ENCODE measurements around the gene RHOJ. TPM values are rescaled to one million over a fixed set of nuclear protein-coding genes. Genes with fewer than 3 reads are reported as not detected.
"Not testable (repeated sequence)": the region's sequence is repeated elsewhere in the genome, so short reads cannot be mapped to it uniquely, and the experiment has no call there.

The RHOJ gene
- total and polyA plus RNA-seq, 12 donors, result 1.8 to 14.9 (median 5.6) TPM

- H3K4me1 ChIP-seq (replicated peaks in 1 of 2), result no peaks in the 10 kb centered on the region
- H3K27me3 ChIP-seq, result no peaks in the 10 kb centered on the region
- no peaks in the 10 kb centered on the region for H3K9me3 ChIP-seq (replicated peaks in 1 of 3)
- no peak for DNase-seq
- H3K4me3 ChIP-seq, result no peak overlapping the region
- no peak overlapping the region for H3K27ac ChIP-seq
- TF ChIP-seq CTCF (IDR thresholded peaks at IDR 0.05) (no peak), POLR2A (IDR thresholded peaks at IDR 0.05) (no peak)
- H3K36me3 ChIP-seq (replicated peaks in 1 of 2), result no peaks in the 10 kb centered on the region
- WGBS, 4 donors, result 59 to 78% (median 73%) methylated on average over 2 to 4 of the region's 4 CpGs
- intact Hi-C loops (cut with DNase I), result loop anchor here (5.0 to 10.0 kb wide), 2 partner anchors 101 to 1114 kb away; no protein-coding TSS in a partner anchor
Observed at GRCh38 chr14:63276016-63276415, 71.8 kb downstream of the RHOJ start.

- Histone ChIP-seq H3K4me1 (replicated peaks in 1 of 2) (no peaks in the 10 kb centered on the region), H3K27me3 (no peaks in the 10 kb centered on the region), H3K36me3 (replicated peaks in 1 of 2) (no peaks in the 10 kb centered on the region), H3K9me3 (replicated peaks in 1 of 3) (no peaks in the 10 kb centered on the region), H3K27ac (no peak overlapping the region), H3K4me3 (no peak overlapping the region)
- 41 to 49% (median 46%) methylated on average over 5 of the region's 5 CpGs for WGBS, 4 donors
- peak; percentile 54 to 92 (median 79) for TF ChIP-seq CTCF (IDR thresholded peaks at IDR 0.05)
- TF ChIP-seq POLR2A (IDR thresholded peaks at IDR 0.05), result no peak
- peak in 1 of 7 donors; percentile 4 for DNase-seq
- intact Hi-C loops (cut with DNase I), result loop anchor here (5.0 to 10.0 kb wide), 2 partner anchors 102 to 1114 kb away; no protein-coding TSS in a partner anchor
Observed at GRCh38 chr14:63276492-63277342, 72.5 kb downstream of the RHOJ start.

- WGBS, 4 donors, result 61 to 76% (median 65%) methylated on average over 2 of the region's 2 CpGs
- Histone ChIP-seq H3K36me3 (replicated peaks in 1 of 2) (no peaks in the 10 kb centered on the region), H3K27me3 (no peaks in the 10 kb centered on the region), H3K27ac (no peak overlapping the region), H3K4me1 (replicated peaks in 1 of 2) (no peaks in the 10 kb centered on the region), H3K9me3 (replicated peaks in 1 of 3) (no peaks in the 10 kb centered on the region), H3K4me3 (no peak overlapping the region)
- no peak for DNase-seq
- intact Hi-C loops (cut with DNase I), result loop anchor here (5.0 to 10.0 kb wide), 2 partner anchors 103 to 1115 kb away; no protein-coding TSS in a partner anchor
- TF ChIP-seq POLR2A (IDR thresholded peaks at IDR 0.05) (no peak), CTCF (IDR thresholded peaks at IDR 0.05) (no peak)
Observed at GRCh38 chr14:63277591-63278183, 73.4 kb downstream of the RHOJ start.

- not testable (repeated sequence) for H3K9me3 ChIP-seq (replicated peaks in 1 of 3); H3K27me3 ChIP-seq; H3K4me1 ChIP-seq (replicated peaks in 1 of 2); H3K4me3 ChIP-seq; H3K36me3 ChIP-seq (replicated peaks in 1 of 2); H3K27ac ChIP-seq; DNase-seq
- intact Hi-C loops (cut with DNase I), result loop anchor here (5.0 to 10.0 kb wide), 3 partner anchors 105 to 1118 kb away; no protein-coding TSS in a partner anchor
- WGBS, 4 donors, result 81 to 88% (median 85%) methylated on average over 4 of the region's 4 CpGs
Observed at GRCh38 chr14:63279933-63280332, 75.7 kb downstream of the RHOJ start.
